HCT116 (cell line): ENCODE results near the gene NDUFAB1. TPM values are rescaled to one million over a fixed set of nuclear protein-coding genes. Genes with fewer than 3 reads are reported as not detected.

ENCODE experiments used
- ATAC-seq: fragments of 200-7000 bp; cut with Tn5 transposase; 2 replicates; pipeline ENCODE4 v1.9.1; 2020; ENCODE audit warnings: mild to moderate bottlenecking, moderate library complexity
- BruUV-seq: library from RNA; stranded (reverse); fragments of 400-500 nt; replicated peaks from 2 replicates; lab custom pipeline; 2021; lab: Mats Ljungman, UMichigan
- CTCF ChIA-PET: fragments of 300-600 bp; sonication (Branson Sonifier 250); formaldehyde crosslinking; loops from one replicate; lab custom pipeline; 2021; ENCODE audit warnings: antibody characterized with exemption; lab: Charles Lee
- POLR2A ChIA-PET: fragments of 300-600, 350-600 bp; sonication (Branson Sonifier 250); formaldehyde crosslinking; loops from one replicate; lab custom pipeline; 2021; ENCODE audit warnings: antibody characterized with exemption; lab: Charles Lee
- RAD21 ChIA-PET, 2 experiments: fragments of 300-600 bp; sonication (Branson Sonifier 250); formaldehyde crosslinking; loops; one replicate each; lab custom pipeline; 2023; ENCODE audit warnings: low total read pairs in 2 of 2; ENCODE audit not compliant: uncharacterized antibody in 2 of 2, unreplicated experiment in 2 of 2, low non-redundant PET in 1 of 2; lab: Charles Lee
- DNase-seq: peaks from one replicate; pipeline ENCODE4 v3.0.0-alpha.2; 2010; ENCODE audit warnings: low read depth, low spot score
- H2AFZ ChIP-seq: fragments of 200-600 bp; shearing (Covaris generic), sonication (generic); 2 replicates; pipeline ENCODE4 v1.6.1; 2017; ENCODE audit warnings: low read depth, mixed run types, mixed read lengths, antibody characterized with exemption, low read length; ENCODE audit not compliant: poor library complexity, severe bottlenecking
- H3K27ac ChIP-seq: 2 replicates; pipeline ENCODE4 v1.5.1; 2012; ENCODE audit warnings: low read depth, low read length
- H3K27me3 ChIP-seq: fragments of 200-600 bp; sonication (generic); 2 replicates; pipeline ENCODE4 v1.6.1; 2016; ENCODE audit warnings: mixed run types, low read length, mixed read lengths; ENCODE audit not compliant: insufficient read depth
- H3K36me3 ChIP-seq, 2 experiments: fragments of 200-500 bp in 1 of 2; fragments of 200-600 bp in 1 of 2; sonication (Bioruptor generic) in 1 of 2; sonication (generic) in 1 of 2; 2 replicates each; pipeline versions ENCODE4 v1.5.1 to v1.6.1; 2014 to 2016; ENCODE audit warnings: low read length in 2 of 2, inconsistent platforms in 1 of 2, mixed read lengths in 1 of 2, mixed run types in 1 of 2; ENCODE audit not compliant: insufficient read depth in 2 of 2, control insufficient read depth in 1 of 2
- H3K4me1 ChIP-seq, 2 experiments: fragments of 200-600 bp in 1 of 2; sonication (generic) in 1 of 2; 2 replicates each; pipeline versions ENCODE4 v1.5.1 to v1.6.1; 2012 to 2017; ENCODE audit warnings: low read length in 2 of 2, inconsistent platforms in 1 of 2, mild to moderate bottlenecking in 1 of 2, mixed read lengths in 1 of 2, mixed run types in 1 of 2, moderate library complexity in 1 of 2; ENCODE audit not compliant: insufficient read depth in 2 of 2, control insufficient read depth in 1 of 2
- H3K4me2 ChIP-seq: fragments of 200-600 bp; sonication (generic); 2 replicates; pipeline ENCODE4 v1.6.1; 2017; ENCODE audit warnings: mixed run types, low read length, mixed read lengths
- H3K4me3 ChIP-seq, 2 experiments: fragments of 200-600 bp in 1 of 2; sonication (generic) in 1 of 2; replicated peaks in 1 of 2; 2 replicates each; pipeline ENCODE4 v1.5.1; 2011 to 2016; ENCODE audit warnings: low read length in 2 of 2, control low read depth in 1 of 2, low read depth in 1 of 2, mild to moderate bottlenecking in 1 of 2, mixed read lengths in 1 of 2, mixed run types in 1 of 2
- H3K79me2 ChIP-seq: fragments of 200-600 bp; sonication (generic); 2 replicates; pipeline ENCODE4 v1.6.1; 2017; ENCODE audit warnings: mild to moderate bottlenecking, mixed run types, low read length, moderate library complexity, mixed read lengths; ENCODE audit not compliant: insufficient read depth
- H3K9ac ChIP-seq: fragments of 200-600 bp; sonication (generic); 2 replicates; pipeline ENCODE4 v1.6.1; 2016; ENCODE audit warnings: low read length, mixed read lengths
- H3K9me2 ChIP-seq: fragments of 200-600 bp; sonication (generic), shearing (Covaris generic); 2 replicates; pipeline ENCODE4 v1.6.1; 2017; ENCODE audit warnings: mixed run types, mild to moderate bottlenecking, moderate library complexity; ENCODE audit not compliant: insufficient read depth
- H3K9me3 ChIP-seq, 2 experiments: fragments of 200-500 bp in 1 of 2; fragments of 200-600 bp in 1 of 2; sonication (Bioruptor generic) in 1 of 2; sonication (generic) in 1 of 2; 2 replicates each; pipeline ENCODE4 v1.6.1; 2014 to 2017; ENCODE audit warnings: low read length in 2 of 2, mixed read lengths in 2 of 2, inconsistent platforms in 1 of 2, low read depth in 1 of 2, mild to moderate bottlenecking in 1 of 2, mixed run types in 1 of 2, moderate library complexity in 1 of 2; ENCODE audit not compliant: control insufficient read depth in 1 of 2, insufficient read depth in 1 of 2
- H4K20me1 ChIP-seq: fragments of 200-600 bp; sonication (generic), shearing (Covaris generic); 2 replicates; pipeline ENCODE4 v1.6.1; 2017; ENCODE audit warnings: mixed run types, mild to moderate bottlenecking, moderate library complexity; ENCODE audit not compliant: insufficient read depth
- CEBPB ChIP-seq: IDR thresholded peaks from 2 replicates; pipeline ENCODE4 v1.6.1; 2012; ENCODE audit warnings: low read depth
- CTCF ChIP-seq, 3 experiments: fragments of 200-600 bp in 1 of 3; sonication (generic) in 1 of 3; IDR thresholded peaks in 2 of 3; conservative IDR thresholded peaks in 1 of 3; 2 replicates each; pipeline ENCODE4 v1.5.1; 2012 to 2017; ENCODE audit warnings: low read depth in 2 of 3, low read length in 2 of 3, antibody characterized with exemption in 1 of 3, borderline replicate concordance in 1 of 3, control low read depth in 1 of 3, mild to moderate bottlenecking in 1 of 3, mixed read lengths in 1 of 3, mixed run types in 1 of 3, moderate library complexity in 1 of 3; ENCODE audit not compliant: insufficient read depth in 1 of 3
- ELF1 ChIP-seq: IDR thresholded peaks from 2 replicates; pipeline ENCODE4 v1.6.1; 2012; ENCODE audit warnings: low read depth, borderline replicate concordance
- EZH2phosphoT487 ChIP-seq: fragments of 200-600 bp; IDR thresholded peaks from 2 replicates; pipeline ENCODE4 v1.6.1; 2018; ENCODE audit warnings: antibody characterized with exemption, borderline replicate concordance
- MAX ChIP-seq: IDR thresholded peaks from 2 replicates; pipeline ENCODE4 v1.6.1; 2012
- POLR2A ChIP-seq: IDR thresholded peaks from 2 replicates; pipeline ENCODE4 v1.7.0; 2011; ENCODE audit warnings: borderline replicate concordance; ENCODE audit not compliant: insufficient read depth, insufficient read length; ENCODE audit errors: extremely low read depth
- POLR2AphosphoS5 ChIP-seq: IDR thresholded peaks from 2 replicates; pipeline ENCODE4 v1.6.1; 2011; ENCODE audit warnings: mild to moderate bottlenecking, low read depth, low read length, moderate library complexity
- REST ChIP-seq: IDR thresholded peaks from 2 replicates; pipeline ENCODE4 v1.6.1; 2012; ENCODE audit warnings: low read depth
- SP1 ChIP-seq: IDR thresholded peaks from 2 replicates; pipeline ENCODE4 v1.6.1; 2012; ENCODE audit warnings: low read depth
- SRF ChIP-seq: IDR thresholded peaks from 2 replicates; pipeline ENCODE4 v1.6.1; 2012; ENCODE audit warnings: low read depth
- YY1 ChIP-seq: IDR thresholded peaks from 2 replicates; pipeline ENCODE4 v1.6.1; 2011; ENCODE audit warnings: low read length, low read depth, moderate library complexity, mild to moderate bottlenecking; ENCODE audit not compliant: insufficient replicate concordance; ENCODE audit errors: extremely low read depth
- ZBTB33 ChIP-seq: IDR thresholded peaks from 2 replicates; pipeline ENCODE4 v1.6.1; 2011; ENCODE audit warnings: mild to moderate bottlenecking, low read length, moderate library complexity; ENCODE audit not compliant: insufficient replicate concordance; ENCODE audit errors: extremely low read depth
- intact Hi-C: fragments of 100-400 bp; cut with micrococcal nuclease; formaldehyde crosslinking; loops from 2 replicates; pipeline ENCODE4 v1.10.0; 2022
- total RNA-seq: library from RNA; stranded (reverse); gene quantifications from one replicate; pipeline ENCODE4 v1.2.1, GENCODE V29; 2021; ENCODE audit not compliant: unreplicated experiment

The NDUFAB1 gene
- total RNA-seq, 1 experiment from 2014 or later = 169 TPM

- TF ChIP-seq REST (no peak), ELF1 (no peak)
- TF ChIP-seq, all 23 proteins: peak for 0
Measured at GRCh38 chr16:23539984-23540816, 55.9 kb downstream of the NDUFAB1 start (continued).

- Histone ChIP-seq H3K4me3 (no peak overlapping the region), H3K27me3 (no peaks in the 10 kb centered on the region), H3K4me2 (peak overlapping the region; percentile 35), H3K9me2 (no peaks in the 10 kb centered on the region), H3K79me2 (peaks cover 9% of the 10 kb centered on the region; the same call in 1 of the 2 replicates), H3K36me3 (peaks cover 19 to 24% of the 10 kb centered on the region in 2 experiments), H3K27ac (peak overlapping the region; percentile 66; the same call in 1 of the 2 replicates), H3K9ac (peak overlapping the region; percentile 33), H3K9me3 (no peaks in the 10 kb centered on the region), H3K4me1 (peaks cover 7 to 17% of the 10 kb centered on the region in 2 experiments), H2AFZ (no peak overlapping the region), H4K20me1 (no peaks in the 10 kb centered on the region)
- BruUV-seq = no TSS peak
- ChIA-PET CTCF (interaction anchor here (0.6 to 0.9 kb wide), 2 partner anchors 18 to 467 kb away, joined by 3 to 5 read pairs; partner anchors contain the start of genes EARS2 and UBFD1), POLR2A (interaction anchor here (1.4 kb wide), 1 partner anchor 19 kb away, joined by 8 read pairs; the partner anchor contains the start of genes EARS2 and UBFD1), RAD21 (no interaction called here)
- intact Hi-C loops = loop anchor here (10.0 kb wide), 1 partner anchor 64 kb away; no protein-coding TSS in a partner anchor
- no peak for DNase-seq
- peak; percentile 51 for ATAC-seq
- TF ChIP-seq CEBPB (no peak), YY1 (no peak), MAX (no peak; the same call in 1 of the 2 replicates), ZBTB33 (no peak), SP1 (no peak), CTCF (IDR thresholded peaks at IDR 0.05 in 2 of 3, conservative IDR thresholded peaks at IDR 0.05 in 1 of 3; ENCODE audit: borderline replicate concordance in 1 of 3, insufficient read depth in 1 of 3, low read depth in 2 of 3, low read length in 2 of 3) (no peak), EZH2phosphoT487 (no peak), POLR2AphosphoS5 (no peak), POLR2A (no peak), SRF (no peak)
Measured at GRCh38 chr16:23538919-23539278, 57.2 kb downstream of the NDUFAB1 start.
